ENCODE results near the gene FANCC. TPM values are rescaled to one million over a fixed set of nuclear protein-coding genes. Genes with fewer than 3 reads are reported as not detected.

Gene FANCC, protein sequence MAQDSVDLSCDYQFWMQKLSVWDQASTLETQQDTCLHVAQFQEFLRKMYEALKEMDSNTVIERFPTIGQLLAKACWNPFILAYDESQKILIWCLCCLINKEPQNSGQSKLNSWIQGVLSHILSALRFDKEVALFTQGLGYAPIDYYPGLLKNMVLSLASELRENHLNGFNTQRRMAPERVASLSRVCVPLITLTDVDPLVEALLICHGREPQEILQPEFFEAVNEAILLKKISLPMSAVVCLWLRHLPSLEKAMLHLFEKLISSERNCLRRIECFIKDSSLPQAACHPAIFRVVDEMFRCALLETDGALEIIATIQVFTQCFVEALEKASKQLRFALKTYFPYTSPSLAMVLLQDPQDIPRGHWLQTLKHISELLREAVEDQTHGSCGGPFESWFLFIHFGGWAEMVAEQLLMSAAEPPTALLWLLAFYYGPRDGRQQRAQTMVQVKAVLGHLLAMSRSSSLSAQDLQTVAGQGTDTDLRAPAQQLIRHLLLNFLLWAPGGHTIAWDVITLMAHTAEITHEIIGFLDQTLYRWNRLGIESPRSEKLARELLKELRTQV
- 11.8 and 23.6 TPM in 2 replicates for total RNA-seq (2014; rRNA removed; shearing (Covaris generic))

DNA sequence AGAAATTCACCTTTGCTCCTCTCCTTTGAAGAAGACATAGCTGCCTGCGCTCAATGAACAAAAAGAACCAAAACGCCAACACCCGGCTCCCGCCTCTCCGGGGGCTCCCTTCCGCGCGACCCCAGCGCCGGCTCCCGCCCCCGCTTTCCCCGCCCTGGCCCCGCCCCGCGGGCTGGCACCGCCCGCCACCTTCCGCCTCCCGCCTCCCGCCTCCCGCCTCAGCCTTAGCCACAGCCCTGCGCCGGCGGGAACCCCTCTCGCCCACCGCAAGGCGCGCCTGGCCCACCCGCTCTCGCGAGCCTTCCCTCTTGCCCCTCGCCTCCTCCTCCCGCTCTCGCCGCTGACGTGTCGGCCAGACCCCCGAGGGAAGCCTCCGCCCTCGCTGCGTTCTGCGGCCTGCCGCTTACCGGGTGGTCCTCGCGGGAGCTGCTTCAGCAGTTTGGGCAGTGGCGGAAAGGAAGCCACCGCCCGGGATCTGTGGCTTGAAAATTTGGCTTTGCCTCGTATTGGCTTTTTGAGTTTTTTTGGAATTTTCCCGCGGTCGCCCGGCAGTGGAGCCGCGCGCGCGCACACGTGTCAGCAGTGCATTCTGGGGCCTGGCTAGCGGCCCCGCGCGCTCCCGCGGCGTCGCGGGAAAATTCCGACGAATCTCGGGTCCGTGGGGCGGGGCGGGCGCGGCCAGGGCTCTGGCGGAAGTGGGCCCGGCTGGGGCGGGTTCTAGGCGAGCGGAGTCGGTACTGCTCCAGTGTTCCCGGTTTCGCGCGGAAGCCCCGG lies at the start of gene FANCC:
Gene FANCC, minus strand, starts transcription at position 591 of the 774 bp plus-strand sequence. CDS start 68,418 bp downstream, outside the sequence.
- in situ Hi-C loops (cut with HindIII; ENCODE audit: low sequenced_read_pairs), result no loop called here

DNA sequence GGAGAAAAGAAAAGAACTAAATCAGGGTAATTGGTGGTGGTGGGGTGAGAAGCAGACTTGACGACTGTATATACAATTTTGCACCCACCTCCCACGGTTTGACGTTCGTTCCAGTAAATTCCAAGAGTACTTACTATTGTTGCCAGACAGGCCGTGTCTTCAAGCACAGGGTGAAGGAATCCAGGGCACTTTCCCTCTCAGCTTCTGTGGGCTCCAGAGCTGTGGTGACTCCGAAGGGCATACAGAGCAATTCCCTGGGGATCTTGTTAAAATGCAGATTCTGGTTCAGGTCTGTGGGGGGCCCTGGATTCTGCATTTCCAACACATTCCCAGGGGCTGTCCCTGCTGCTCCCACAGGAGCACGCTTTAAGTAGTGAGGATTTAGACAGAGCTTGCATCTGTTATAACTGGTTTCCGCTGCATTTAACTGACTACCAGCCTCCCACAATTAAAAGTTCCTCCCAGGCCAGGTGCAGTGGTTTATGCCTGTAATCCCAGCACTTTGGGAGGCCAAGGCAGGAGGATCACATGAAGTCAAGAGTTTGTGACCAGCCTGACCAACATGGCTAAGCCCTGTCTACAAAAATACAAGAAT lies 49.3 kb upstream of the FANCC start:
- in situ Hi-C loops (cut with HindIII; ENCODE audit: low sequenced_read_pairs), result no loop called here
- DNase-seq (ENCODE audit: low spot score), result no peak

More for the DNA sequence above, at the start of gene FANCC:
- DNase-seq (ENCODE audit: low spot score), result peak; percentile 87

DNA sequence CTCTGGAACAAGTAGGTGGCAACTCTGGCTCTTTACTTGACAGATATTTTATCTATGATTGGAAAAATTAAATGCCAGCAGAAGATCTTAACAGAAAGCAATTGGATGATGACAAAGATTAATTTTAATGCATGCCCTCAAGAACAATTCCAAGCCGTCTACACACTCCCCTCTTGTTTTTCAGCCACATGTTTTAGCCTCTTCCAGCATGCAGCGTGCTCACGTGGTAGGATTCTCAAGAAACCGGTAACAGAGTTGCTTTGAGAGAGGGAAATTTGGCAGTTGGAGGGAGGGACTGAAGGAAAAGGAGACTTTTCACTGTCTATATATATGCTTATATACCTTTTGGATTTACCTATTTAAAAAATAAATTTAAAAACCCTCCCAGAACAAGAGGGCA lies 48.3 kb upstream of the FANCC start:
- no peak for DNase-seq (ENCODE audit: low spot score)
- in situ Hi-C loops (cut with HindIII; ENCODE audit: low sequenced_read_pairs), result no loop called here

DNA sequence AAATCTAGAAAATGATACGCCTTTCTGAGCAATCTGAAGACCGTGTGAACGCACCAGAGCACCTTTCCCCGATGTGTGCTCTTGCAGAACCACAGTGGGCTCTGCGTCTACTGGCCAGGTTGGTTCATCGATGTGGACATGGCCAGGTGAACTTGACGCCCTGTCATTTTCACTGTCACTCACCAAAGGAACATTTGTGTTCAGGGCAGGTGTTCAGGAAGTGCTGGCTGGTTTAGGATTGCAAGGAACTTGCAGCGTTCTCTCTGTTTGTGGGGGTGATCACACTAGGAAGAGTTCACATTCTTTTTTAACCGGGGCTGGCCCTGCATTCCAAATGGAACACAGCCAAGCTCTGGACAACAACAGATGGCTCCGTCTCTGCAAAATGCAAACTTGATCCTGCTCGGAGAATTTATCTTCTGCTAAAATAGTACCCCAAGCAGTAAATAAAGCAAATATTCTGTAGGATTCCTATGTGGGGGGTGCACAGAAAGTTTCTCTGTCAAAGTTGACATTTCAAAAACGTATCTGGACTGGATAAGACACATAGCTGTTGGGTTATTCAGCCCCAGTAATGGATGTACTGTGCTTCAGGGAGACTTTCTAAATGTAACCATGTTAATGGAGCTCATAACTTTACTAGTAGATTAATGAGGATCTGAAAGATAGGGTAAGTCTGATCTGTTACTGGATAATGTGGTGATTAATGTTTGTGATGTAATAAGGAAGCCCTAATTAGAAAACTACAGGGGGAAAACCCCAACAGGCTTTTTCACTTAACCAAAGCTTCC lies 45.7 kb upstream of the FANCC start:
- in situ Hi-C loops (cut with HindIII; ENCODE audit: low sequenced_read_pairs), result no loop called here
- DNase-seq (ENCODE audit: low spot score), result peak; percentile 65

DNA sequence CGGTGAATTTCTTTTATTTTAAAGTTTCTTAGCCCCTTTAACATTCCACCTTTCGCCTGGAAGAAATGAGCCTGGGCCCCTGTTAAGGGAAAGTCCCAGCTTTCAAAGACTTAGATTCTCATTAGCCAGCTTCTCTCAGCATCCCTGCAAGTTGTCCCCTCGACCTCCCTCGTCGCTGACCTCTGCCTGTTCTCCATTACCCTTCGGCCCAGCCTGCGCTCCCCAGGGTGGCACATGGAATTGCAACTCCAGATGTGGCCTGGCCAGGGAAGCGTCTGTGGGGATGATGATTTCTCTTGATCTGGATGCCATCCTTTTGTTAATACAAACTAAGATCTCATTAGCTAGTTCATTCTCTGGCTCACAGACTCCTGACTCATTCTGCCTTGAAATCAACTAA lies 43.4 kb upstream of the FANCC start:
- in situ Hi-C loops (cut with HindIII; ENCODE audit: low sequenced_read_pairs), result no loop called here
- DNase-seq (ENCODE audit: low spot score), result no peak

DNA sequence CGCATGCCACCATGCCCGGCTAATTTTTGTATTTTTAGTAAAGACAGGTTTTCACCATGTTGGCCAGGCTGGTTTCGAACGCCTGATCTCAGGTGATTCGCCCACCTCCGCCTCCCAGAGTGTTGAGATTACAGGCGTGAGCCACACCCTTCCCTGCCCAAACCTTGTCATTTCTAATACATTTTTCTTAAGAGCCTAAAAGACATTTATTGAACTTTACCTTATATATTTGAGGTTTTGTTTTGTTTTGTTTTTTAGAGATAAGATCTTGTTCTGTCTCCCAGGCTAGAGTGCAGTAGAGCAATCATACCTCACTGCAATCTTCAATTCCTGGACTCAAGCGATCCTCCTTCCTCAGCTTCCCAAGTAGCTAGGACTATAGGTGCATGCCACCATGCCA lies 39.8 kb upstream of the FANCC start:
- in situ Hi-C loops (cut with HindIII; ENCODE audit: low sequenced_read_pairs), result no loop called here
- DNase-seq (ENCODE audit: low spot score), result no peak

DNA sequence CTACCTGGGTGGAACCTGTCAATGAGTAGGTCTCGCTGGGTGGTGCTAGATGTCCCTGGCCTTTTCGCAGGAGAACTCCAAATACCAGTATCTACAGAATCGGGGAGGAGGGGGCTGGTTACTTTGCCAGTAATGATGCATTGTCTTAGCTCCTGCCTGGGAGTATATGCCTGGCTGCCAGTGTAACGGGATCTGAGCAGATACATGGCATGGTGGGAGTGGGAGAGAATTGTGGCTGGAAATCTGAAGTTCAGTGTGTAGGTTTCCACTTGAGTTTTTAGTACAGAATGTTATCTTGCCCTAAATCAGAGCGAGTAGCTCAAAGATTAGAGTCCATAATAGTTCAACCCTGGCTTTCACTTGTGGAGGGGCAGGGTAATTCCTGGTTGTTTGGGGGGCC lies 38.0 kb upstream of the FANCC start:
- DNase-seq (ENCODE audit: low spot score), result no peak
- in situ Hi-C loops (cut with HindIII; ENCODE audit: low sequenced_read_pairs), result no loop called here

DNA sequence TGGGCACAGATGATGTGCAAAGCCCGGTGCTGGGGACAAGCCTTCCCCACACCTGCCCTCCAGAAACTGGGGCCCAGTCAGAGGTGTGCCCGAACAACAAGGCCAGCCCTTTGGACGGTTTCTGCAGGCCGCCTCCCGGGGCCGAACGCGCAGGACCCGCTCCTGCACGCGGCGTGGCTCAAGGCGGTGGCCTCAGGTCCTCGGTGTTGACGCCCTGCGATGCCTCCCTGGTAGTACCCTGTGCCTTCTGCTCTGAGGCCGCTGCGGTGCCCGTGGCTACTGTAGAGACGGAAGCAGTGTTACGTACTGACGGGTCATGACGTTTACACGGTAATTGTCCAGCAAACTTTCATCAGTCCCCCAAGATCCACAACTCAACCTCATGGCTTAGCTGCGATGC lies 33.5 kb upstream of the FANCC start:
- no peak for DNase-seq (ENCODE audit: low spot score)
- in situ Hi-C loops (cut with HindIII; ENCODE audit: low sequenced_read_pairs), result no loop called here

DNA sequence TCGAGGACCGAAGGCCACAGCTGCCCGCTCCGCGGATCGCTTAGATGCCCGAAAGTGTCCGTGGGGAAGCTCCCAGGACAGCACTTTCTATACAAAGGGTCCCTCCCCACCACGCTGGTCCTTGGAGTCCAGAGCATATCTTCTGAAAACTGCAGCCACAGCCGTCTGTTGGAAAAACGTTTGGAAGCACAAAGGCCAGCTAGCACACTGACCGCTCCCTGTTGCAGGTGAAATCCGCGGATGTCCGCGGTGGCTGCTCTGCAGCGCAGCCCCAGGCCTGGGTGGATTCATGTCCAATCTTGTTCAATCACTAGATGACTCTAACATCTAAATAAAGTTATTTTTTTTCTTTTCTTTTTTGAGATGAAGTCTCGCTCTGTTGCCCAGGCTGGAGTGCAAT lies 32.8 kb upstream of the FANCC start:
- no peak for DNase-seq (ENCODE audit: low spot score)
- in situ Hi-C loops (cut with HindIII; ENCODE audit: low sequenced_read_pairs), result no loop called here

DNA sequence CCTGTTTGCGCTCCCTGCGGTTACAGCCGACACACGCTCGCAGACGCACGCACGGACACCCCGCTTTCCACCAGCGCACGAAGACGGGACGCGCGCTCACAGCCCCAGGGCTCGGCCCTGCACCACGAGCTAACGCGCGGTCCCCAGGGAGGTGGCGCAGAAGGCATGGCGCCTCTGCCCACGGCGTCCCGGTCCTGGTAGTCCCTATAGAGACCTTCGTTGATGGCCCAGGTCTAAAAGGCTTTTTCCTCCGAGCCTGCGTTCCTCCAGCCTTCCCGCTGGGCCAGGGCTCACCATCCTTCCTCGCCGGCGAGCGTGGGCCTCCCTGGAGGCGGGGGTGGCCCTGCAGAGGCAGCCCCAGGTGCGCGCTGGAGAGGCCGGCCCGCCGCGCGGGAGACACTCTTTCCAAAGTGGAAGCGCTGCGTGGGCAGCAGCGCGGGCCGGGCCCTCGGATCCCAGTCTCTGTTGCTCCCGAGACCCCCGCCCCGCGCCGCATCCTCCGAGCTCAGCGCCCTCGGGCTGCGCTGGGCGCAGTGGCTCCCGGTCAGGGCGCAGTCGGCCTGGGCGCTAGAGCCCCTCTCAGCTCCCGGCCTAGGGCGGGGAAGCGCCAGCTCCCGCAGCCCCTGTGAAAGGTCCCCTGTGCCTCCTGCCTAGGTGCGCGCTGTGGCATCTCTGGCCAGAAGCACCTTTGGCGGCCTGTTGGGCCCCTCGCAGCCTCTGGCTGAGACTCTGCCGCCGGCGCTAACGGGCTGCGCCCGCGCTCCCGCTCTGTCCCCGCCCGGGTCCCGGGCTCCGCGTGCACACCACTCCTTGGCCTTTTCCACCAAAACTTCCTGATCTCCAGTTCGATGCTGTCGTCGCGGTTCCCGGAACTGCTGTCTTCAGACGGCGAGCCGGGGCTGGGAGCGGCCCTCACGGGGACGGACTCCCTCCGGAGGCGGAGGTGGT lies 31.9 kb upstream of the FANCC start:
- DNase-seq (ENCODE audit: low spot score), result no peak
- in situ Hi-C loops (cut with HindIII; ENCODE audit: low sequenced_read_pairs), result no loop called here

DNA sequence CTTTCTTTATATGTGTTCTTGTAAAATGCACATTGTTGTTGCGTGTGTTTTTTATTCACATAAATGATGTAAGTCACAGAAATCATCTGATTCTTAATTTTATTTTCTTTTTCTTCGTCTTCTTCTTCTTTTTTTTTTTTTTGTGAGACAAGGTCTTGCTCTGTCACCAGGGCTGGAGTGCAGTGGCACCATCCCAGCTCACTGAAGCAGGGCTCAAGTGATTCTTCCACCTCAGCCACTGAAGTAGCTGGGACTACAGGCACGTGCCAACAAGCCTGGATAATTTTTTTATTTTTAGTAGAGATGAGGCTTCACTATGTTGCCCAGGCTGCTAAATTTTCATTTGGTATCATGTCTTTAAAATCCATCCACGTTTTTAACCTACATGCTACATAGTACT lies 28.5 kb upstream of the FANCC start:
- no peak for DNase-seq (ENCODE audit: low spot score)
- in situ Hi-C loops (cut with HindIII; ENCODE audit: low sequenced_read_pairs), result no loop called here

DNA sequence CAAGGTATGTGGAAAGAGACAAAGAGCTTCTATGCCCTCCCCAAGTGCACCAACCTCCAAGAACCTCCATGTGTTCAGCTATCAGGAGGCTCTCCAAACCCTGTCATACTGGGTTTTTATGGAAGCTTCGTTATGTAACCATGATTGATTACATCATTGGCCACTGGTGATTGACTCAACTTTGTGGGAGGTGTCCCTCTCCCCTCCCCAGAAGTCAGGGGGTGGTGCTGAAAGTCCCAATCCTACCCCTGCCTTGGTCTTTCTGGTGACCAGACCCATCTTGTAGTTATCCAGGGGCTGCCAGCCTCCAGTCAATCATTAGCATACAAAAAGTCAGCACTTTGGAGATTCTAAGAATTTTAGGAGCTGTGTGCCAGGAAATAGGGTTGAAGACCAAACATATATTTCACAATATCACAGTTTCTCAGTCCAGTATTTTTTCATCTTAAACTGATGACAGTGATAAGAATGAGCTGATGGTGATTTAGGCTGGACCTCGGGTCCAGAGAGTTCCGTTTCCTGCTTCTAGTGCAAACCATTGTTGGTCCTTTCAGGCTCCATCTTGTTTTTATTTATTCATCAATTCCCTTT lies 27.3 kb upstream of the FANCC start:
- no peak for DNase-seq (ENCODE audit: low spot score)
- in situ Hi-C loops (cut with HindIII; ENCODE audit: low sequenced_read_pairs), result no loop called here

DNA sequence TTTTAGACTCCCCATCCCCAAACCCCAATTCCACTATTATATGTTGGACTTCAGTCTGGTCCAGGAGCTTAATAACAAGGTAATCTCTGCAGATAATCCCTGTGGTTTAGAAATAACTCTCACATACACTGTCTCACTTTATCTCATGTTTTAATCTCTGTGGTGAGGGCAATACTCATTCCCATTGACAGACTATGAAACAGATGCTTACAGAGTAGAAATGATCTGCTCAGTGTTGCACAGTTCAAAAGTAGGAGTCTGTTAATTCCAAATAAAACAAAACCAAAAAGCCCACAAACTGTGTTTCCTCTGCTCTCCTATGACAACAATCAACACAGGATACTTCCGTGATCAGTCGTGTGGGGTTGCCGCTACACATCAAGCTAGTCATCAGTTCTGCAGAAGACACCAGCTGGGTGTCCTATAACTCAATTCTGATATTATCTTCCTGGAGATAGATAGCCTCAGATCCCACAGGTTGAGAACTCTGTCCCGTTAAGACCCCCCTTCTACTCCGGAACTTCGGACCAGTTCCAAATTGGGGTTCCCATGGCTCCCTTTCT lies 26.3 kb upstream of the FANCC start:
- in situ Hi-C loops (cut with HindIII; ENCODE audit: low sequenced_read_pairs), result no loop called here

DNA sequence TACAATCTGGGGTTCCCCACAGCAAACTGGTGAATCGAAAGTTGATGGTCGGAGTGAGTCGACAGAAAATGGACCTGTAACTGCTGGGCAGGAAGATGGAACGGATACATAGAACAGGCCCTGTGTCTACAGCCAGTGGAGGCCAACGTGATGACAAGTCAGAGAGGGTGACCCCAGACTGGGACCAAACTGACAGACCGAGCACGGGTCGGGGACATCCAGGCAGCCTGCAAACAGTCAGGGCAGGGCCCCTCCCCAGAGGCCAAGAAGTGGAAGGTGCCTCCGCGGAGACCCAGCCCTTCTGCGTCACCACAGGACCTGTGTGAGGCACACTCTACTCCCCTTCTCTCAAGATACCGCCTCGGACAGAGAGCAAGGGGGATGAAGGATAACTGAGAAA lies 25.1 kb upstream of the FANCC start:
- in situ Hi-C loops (cut with HindIII; ENCODE audit: low sequenced_read_pairs), result no loop called here
- no peak for DNase-seq (ENCODE audit: low spot score)

More for the DNA sequence above, 26.3 kb upstream of the FANCC start:
- DNase-seq (ENCODE audit: low spot score), result no peak

DNA sequence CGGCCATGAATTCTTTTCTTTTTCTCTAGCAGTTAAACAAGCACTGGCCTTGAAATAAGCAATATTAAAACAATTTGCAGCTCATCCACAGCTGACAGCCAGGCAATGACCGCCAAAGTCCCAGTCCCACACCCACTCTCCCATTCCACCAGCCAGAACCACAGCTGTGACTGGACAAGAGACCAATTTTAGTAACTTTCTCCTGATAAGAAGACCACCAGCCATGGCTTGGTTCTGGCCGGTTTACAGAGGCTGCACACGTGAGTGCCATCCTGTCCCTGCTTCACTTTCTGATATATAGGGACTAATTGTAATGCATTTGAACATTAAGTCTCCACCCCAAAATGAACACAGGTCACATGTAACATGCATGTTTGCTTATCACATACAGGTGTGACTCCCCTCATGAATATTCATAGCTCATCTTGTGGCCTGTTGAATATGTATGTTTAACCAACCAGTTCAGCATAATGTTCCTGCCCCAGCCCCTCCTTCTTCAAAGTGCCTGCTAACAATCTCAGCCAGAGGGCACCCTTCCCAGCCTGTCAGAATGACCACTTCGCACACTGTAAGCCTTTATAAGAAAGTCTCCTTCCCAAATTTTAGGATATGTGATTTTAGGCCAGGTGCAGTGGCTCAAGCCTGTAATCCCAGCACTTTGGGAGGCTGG lies 23.9 kb upstream of the FANCC start:
- peak; percentile 26 for DNase-seq (ENCODE audit: low spot score)
- in situ Hi-C loops (cut with HindIII; ENCODE audit: low sequenced_read_pairs), result no loop called here

DNA sequence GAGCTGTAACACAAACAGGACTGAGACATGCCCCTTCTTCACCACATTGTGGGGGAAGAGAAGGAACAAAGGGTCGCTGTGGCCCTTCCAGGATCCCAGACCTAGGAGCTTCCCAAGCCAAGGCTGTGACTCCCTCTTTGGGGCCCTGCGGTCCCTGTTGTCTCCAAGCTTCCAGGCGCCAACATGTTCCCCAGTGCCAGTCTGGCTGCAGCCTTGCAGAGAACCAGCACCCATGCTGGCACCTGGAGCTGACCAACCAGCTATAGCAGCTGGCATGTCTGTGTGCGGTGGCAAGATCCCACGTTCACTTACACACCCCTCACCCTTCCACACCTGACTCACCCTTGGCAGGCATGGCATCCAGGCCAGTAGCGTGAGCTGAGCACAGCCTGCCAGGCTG lies 20.7 kb upstream of the FANCC start:
- in situ Hi-C loops (cut with HindIII; ENCODE audit: low sequenced_read_pairs), result no loop called here
- DNase-seq (ENCODE audit: low spot score), result no peak

DNA sequence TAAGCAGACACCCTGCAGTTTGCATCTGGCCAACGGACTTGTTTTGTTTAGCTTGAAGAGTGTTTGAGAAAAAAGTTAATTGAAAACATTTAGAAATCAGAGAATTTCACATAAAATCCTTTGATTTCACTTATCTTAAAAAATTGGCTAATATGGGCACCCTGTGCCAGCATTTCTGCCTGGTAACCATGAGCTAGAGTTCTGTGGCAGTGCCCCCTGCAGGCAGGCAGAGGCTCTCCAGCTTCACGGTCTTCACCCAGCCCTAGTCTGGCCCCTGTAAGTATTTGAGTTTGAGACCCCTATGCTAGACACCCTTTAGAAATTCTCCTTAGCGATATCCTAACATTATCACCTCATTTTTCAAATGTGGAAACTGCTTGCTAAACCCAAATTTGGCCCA lies 18.8 kb upstream of the FANCC start:
- in situ Hi-C loops (cut with HindIII; ENCODE audit: low sequenced_read_pairs), result no loop called here
- no peak for DNase-seq (ENCODE audit: low spot score)

Data from G401 (cell line).